Liver (tissue), 3 donors: ENCODE results near the gene ATXN1.

ENCODE experiments used
- CTCF ChIP-seq: fragments of 150-350 bp; IDR thresholded peaks from 2 replicates; pipeline ENCODE4 v1.5.1; 2017; ENCODE audit warnings: improper control_type of control experiment, low read depth, low read length; ENCODE audit not compliant: missing input control
- NR2F2 ChIP-seq: IDR thresholded peaks from 2 replicates; pipeline ENCODE4 v1.6.1; 2016; ENCODE audit warnings: antibody characterized with exemption
- SP1 ChIP-seq: IDR thresholded peaks from 2 replicates; pipeline ENCODE4 v1.6.1; 2018; ENCODE audit warnings: antibody characterized with exemption, mild to moderate bottlenecking
- donor health status: healthy.
- donor health status: healthy.

GRCh38 chr6:16572943-16573342, 188.3 kb downstream of the ATXN1 start:
- no peak for TF ChIP-seq NR2F2
- TF ChIP-seq CTCF: no peak
- TF ChIP-seq SP1: no peak
